Nephron (organoid): Measurements from ENCODE around the gene WDR18.

Experiments
- H3K27ac Mint-ChIP-seq, 3 experiments: 2 replicates each; pipeline ENCODE4 v1.8.0; 2020; ENCODE audit warnings: mixed read lengths in 3 of 3, mild to moderate bottlenecking in 2 of 3, moderate library complexity in 1 of 3
- H3K27me3 Mint-ChIP-seq: 2 replicates; pipeline ENCODE4 v1.8.0; 2021; ENCODE audit warnings: low read depth, mild to moderate bottlenecking, moderate library complexity, mixed read lengths
- H3K36me3 Mint-ChIP-seq: 2 replicates; pipeline ENCODE4 v1.8.0; 2020; ENCODE audit warnings: low read depth, mixed read lengths
- H3K4me1 Mint-ChIP-seq: 2 replicates; pipeline ENCODE4 v1.8.0; 2020; ENCODE audit warnings: mixed read lengths
- H3K4me3 Mint-ChIP-seq, 3 experiments: 2 replicates each; pipeline ENCODE4 v1.8.0; 2020; ENCODE audit warnings: mild to moderate bottlenecking in 3 of 3, mixed read lengths in 3 of 3, moderate library complexity in 2 of 3
- H3K9me3 Mint-ChIP-seq: 2 replicates; pipeline ENCODE4 v1.8.0; 2020; ENCODE audit warnings: mixed read lengths
- CTCF ChIP-seq, 3 experiments: fragments of 200-600 bp; sonication (generic); IDR thresholded peaks; one replicate each; pipeline ENCODE4 v1.5.0; 2021; ENCODE audit warnings: antibody characterized with exemption in 3 of 3; ENCODE audit not compliant: unreplicated experiment in 3 of 3

Gene WDR18

GRCh38 chr19:1004204-1004802, 20.2 kb downstream of the WDR18 start:
- H3K27me3 Mint-ChIP-seq, result peaks cover 33% of the 10 kb centered on the region
- peaks cover 3% of the 10 kb centered on the region for H3K36me3 Mint-ChIP-seq
- TF ChIP-seq CTCF (IDR thresholded peaks at IDR 0.05; ENCODE audit: unreplicated experiment in 3 of 3), result no peak
- H3K4me3 Mint-ChIP-seq, result no peak overlapping the region
- no peaks in the 10 kb centered on the region for H3K9me3 Mint-ChIP-seq
- H3K27ac Mint-ChIP-seq, result no peak overlapping the region
- H3K4me1 Mint-ChIP-seq, result peaks cover 1% of the 10 kb centered on the region

- H3K36me3 Mint-ChIP-seq, result peaks cover 3% of the 10 kb centered on the region
- H3K9me3 Mint-ChIP-seq, result no peaks in the 10 kb centered on the region
- peaks cover 26% of the 10 kb centered on the region for H3K27me3 Mint-ChIP-seq
- TF ChIP-seq CTCF (IDR thresholded peaks at IDR 0.05; ENCODE audit: unreplicated experiment in 3 of 3), result no peak
- no peak overlapping the region for H3K4me3 Mint-ChIP-seq
- no peak overlapping the region for H3K27ac Mint-ChIP-seq
- H3K4me1 Mint-ChIP-seq, result no peaks in the 10 kb centered on the region
These were observed 20.9 kb downstream of the WDR18 start for GRCh38 chr19:1004803-1005664.

- no peak for TF ChIP-seq CTCF (IDR thresholded peaks at IDR 0.05; ENCODE audit: unreplicated experiment in 3 of 3)
- Mint-ChIP-seq H3K36me3 (peaks cover 3% of the 10 kb centered on the region), H3K27ac (no peak overlapping the region), H3K4me1 (no peaks in the 10 kb centered on the region), H3K9me3 (no peaks in the 10 kb centered on the region), H3K27me3 (peaks cover 15% of the 10 kb centered on the region), H3K4me3 (no peak overlapping the region)
These were observed 22.7 kb downstream of the WDR18 start for GRCh38 chr19:1006711-1007398.

DNA sequence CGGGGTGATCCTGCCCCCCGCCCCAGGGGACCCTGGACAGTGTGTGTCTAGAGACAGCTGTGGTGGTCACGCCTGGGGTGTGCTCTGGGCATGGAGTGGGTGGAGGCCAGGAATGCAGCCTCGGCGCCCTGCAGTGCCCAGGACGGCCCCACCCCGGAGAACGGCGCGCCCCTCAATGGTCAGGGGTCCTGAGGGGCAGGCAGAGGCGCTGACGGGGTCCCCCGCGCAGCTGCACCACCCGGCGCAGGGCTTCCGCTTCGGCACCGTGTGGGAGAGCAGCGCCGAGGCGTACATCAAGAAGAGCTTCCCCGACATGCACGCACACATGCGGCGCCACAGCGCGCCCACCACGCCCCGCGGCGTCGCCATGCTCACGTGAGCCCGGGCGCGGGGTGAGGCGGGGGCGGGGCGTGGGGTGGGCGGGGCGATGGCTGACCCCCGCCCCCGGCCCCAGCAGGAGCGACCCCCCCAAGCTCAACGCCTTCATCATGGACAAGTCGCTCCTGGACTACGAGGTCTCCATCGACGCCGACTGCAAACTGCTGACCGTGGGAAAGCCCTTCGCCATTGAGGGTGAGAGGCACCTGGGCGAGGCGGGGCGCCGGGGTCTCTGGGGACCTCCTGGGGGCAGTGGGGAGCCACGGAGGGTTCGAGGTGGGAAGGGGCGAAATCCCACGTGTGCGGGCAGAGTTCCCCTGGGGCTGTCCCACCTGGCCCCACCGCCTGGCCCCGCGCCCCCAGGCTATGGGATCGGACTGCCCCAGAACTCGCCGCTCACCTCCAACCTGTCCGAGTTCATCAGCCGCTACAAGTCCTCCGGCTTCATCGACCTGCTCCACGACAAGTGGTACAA, 23.5 kb downstream of the WDR18 start:
- Mint-ChIP-seq H3K4me3 (no peak overlapping the region), H3K9me3 (no peaks in the 10 kb centered on the region), H3K27me3 (peaks cover 9% of the 10 kb centered on the region), H3K36me3 (peaks cover 3% of the 10 kb centered on the region), H3K4me1 (no peaks in the 10 kb centered on the region), H3K27ac (no peak overlapping the region)
- no peak for TF ChIP-seq CTCF (IDR thresholded peaks at IDR 0.05; ENCODE audit: unreplicated experiment in 3 of 3)

GRCh38 chr19:1008268-1009040, 24.3 kb downstream of the WDR18 start:
- TF ChIP-seq CTCF (IDR thresholded peaks at IDR 0.05; ENCODE audit: unreplicated experiment in 3 of 3), result no peak
- Mint-ChIP-seq H3K36me3 (peaks cover 3% of the 10 kb centered on the region), H3K27me3 (peaks cover 6% of the 10 kb centered on the region), H3K27ac (no peak overlapping the region), H3K9me3 (no peaks in the 10 kb centered on the region), H3K4me1 (no peaks in the 10 kb centered on the region), H3K4me3 (no peak overlapping the region)
